Measurements from ENCODE around the gene CDH22.

The CDH22 gene

DNA sequence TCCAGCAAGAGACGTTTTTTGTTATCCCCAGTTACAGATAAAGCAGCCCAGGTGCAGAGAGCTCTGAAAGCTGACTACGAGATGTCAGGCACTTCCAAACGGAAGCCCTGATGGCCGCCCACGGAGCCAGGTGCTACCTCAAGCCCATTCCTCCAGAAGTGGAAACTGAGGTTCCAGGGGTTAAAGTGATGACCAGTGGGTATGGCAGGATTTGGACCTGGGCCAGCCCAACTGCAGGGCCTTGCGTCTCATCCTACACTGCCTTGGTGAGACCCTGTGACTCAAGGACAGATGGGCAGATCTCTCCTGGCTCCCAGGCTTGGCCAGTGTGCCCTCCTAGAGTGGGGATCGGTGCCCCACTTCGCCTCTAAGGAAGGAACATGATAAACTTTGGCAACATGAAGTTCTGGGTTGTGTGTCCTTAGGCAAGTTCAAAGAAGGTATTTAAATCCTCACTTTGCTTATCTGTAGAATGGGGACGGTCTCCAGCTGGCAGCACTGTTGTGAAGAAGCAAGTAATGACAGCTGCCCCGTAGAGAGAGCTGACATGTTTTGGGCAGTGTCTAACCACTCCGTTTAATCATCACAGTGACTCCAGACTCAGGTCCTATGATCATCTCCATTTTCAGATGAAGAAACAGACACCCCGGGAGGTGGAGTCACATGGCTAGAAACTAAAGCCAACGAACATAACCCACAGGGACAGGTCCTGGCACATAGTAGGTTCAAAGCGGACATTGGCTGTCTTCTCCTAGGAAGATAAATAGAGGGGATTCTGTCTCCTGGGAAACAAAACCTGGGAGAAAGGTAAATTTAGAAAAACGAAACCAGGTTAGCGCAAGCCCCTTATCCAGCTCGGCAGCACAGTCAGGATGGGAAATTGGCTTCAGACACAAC is 34.4 kb upstream of the CDH22 start:
- H3K9me3 ChIP-seq (ENCODE audit: insufficient read depth, low read length, severe bottlenecking), result no peaks in the 10 kb centered on the region
- H3K9ac ChIP-seq (ENCODE audit: low read depth, low read length), result no peak overlapping the region
- DNase-seq (no peak), ATAC-seq (ENCODE audit: insufficient read depth, low read depth) (no peak)
- peaks cover 9% of the 10 kb centered on the region for H3K36me3 ChIP-seq (ENCODE audit: insufficient read depth, low read length)
- no peak overlapping the region for H2AFZ ChIP-seq (ENCODE audit: low read depth, low read length)
- H3K27me3 ChIP-seq (ENCODE audit: insufficient read depth, low read length, poor library complexity), result peaks cover 26% of the 10 kb centered on the region
- H3K79me2 ChIP-seq (ENCODE audit: insufficient read depth, low read length), result no peaks in the 10 kb centered on the region
- peaks cover 13% of the 10 kb centered on the region; the same call in 1 of the 2 replicates for H4K20me1 ChIP-seq (ENCODE audit: insufficient read depth, low read length)
- H3K4me3 ChIP-seq (ENCODE audit: low read depth in 1 of 2, low read length in 2 of 2), result no peak overlapping the region
- no peak overlapping the region for H3K27ac ChIP-seq (ENCODE audit: low read length)
- no peaks in the 10 kb centered on the region for H3K4me1 ChIP-seq (ENCODE audit: insufficient read depth, low read length)
- TF ChIP-seq EZH2 (IDR thresholded peaks at IDR 0.05; ENCODE audit: borderline replicate concordance, low read depth, low read length, severe bottlenecking), result no peak
- TF ChIP-seq, protein P1, sequence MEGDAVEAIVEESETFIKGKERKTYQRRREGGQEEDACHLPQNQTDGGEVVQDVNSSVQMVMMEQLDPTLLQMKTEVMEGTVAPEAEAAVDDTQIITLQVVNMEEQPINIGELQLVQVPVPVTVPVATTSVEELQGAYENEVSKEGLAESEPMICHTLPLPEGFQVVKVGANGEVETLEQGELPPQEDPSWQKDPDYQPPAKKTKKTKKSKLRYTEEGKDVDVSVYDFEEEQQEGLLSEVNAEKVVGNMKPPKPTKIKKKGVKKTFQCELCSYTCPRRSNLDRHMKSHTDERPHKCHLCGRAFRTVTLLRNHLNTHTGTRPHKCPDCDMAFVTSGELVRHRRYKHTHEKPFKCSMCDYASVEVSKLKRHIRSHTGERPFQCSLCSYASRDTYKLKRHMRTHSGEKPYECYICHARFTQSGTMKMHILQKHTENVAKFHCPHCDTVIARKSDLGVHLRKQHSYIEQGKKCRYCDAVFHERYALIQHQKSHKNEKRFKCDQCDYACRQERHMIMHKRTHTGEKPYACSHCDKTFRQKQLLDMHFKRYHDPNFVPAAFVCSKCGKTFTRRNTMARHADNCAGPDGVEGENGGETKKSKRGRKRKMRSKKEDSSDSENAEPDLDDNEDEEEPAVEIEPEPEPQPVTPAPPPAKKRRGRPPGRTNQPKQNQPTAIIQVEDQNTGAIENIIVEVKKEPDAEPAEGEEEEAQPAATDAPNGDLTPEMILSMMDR (IDR thresholded peaks at IDR 0.05; ENCODE audit: borderline replicate concordance, extremely low read depth, low read length, poor library complexity, severe bottlenecking), result no peak
- no peak overlapping the region for H3K4me2 ChIP-seq (ENCODE audit: insufficient read depth, low read length)

DNA sequence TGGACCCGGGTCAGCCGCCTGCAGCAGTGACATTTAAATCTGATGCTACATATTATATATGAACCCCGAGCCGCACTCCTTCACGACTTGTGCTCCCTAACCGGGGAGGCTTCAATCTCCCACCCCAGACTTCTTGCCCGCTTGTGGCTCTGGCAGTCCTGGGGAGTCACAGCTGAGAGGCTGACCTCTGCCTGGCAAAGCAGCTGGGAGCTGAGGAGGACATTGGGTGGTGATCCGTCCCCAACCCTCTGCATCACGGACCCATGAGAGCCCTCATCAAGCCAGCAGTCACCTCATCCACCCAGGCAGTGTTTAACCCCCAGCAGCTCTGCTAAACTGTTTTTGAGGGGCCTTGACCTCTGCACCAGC is 33.7 kb upstream of the CDH22 start:
- Histone ChIP-seq H3K9me3 (ENCODE audit: insufficient read depth, low read length, severe bottlenecking) (no peaks in the 10 kb centered on the region), H3K79me2 (ENCODE audit: insufficient read depth, low read length) (no peaks in the 10 kb centered on the region), H3K36me3 (ENCODE audit: insufficient read depth, low read length) (peaks cover 3% of the 10 kb centered on the region; the same call in 1 of the 2 replicates), H3K27me3 (ENCODE audit: insufficient read depth, low read length, poor library complexity) (peaks cover 32% of the 10 kb centered on the region), H3K9ac (ENCODE audit: low read depth, low read length) (no peak overlapping the region), H3K4me1 (ENCODE audit: insufficient read depth, low read length) (no peaks in the 10 kb centered on the region), H3K4me2 (ENCODE audit: insufficient read depth, low read length) (no peak overlapping the region), H3K4me3 (ENCODE audit: low read depth in 1 of 2, low read length in 2 of 2) (no peak overlapping the region), H2AFZ (ENCODE audit: low read depth, low read length) (no peak overlapping the region), H4K20me1 (ENCODE audit: insufficient read depth, low read length) (0 out of 2 replicates have a peak, but pooled peaks cover 9% of the 10 kb centered on the region), H3K27ac (ENCODE audit: low read length) (no peak overlapping the region)
- DNase-seq (no peak), ATAC-seq (ENCODE audit: insufficient read depth, low read depth) (no peak)
- TF ChIP-seq EZH2 (IDR thresholded peaks at IDR 0.05; ENCODE audit: borderline replicate concordance, low read depth, low read length, severe bottlenecking), result no peak
- TF ChIP-seq, protein P1 (IDR thresholded peaks at IDR 0.05; ENCODE audit: borderline replicate concordance, extremely low read depth, low read length, poor library complexity, severe bottlenecking), result no peak

DNA sequence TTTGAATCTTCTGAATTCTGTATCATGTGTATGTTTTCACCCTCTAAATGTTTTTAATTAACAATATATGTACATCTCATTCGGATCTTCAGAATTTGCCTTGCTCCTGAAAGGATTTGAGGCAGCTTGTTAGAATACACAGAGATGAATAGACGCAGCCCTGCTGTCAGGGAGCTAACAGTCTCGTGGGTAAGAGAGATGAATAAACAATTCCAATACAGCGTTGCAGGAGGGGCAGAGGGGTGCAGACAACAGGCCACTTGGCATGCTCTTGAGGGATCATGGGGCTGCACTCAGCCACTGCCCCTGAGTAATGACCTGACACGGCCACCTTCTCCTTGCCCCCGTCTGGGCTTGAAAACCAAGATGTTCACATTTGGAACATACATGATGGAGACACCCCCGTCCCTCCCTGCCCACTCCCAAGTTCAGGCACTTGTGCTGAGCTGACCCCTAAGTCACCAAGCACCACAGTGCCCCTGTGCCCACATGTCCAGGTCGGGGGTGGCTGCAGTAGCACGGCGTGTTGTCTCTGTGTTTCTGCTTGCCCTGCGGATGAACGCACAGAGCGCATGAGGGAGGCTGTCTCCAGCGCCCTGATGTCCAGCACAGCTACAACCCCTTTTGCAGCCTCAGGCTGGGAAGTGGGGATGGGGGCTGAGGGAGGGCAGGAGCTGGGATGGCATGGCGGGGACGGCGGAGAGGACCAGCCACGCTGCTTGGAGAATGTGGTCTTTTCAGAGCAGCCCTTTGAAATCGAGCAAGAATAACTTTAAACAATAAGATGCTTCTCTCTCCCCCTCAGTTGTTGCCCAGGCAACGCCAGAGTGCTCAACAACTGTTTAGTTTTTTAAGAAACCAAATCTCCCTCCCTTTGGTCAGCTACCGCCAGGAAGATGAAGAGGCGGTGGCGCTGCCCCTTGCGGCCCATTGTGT is 33.0 kb upstream of the CDH22 start:
- ATAC-seq (ENCODE audit: insufficient read depth, low read depth), result no peak
- H3K9ac ChIP-seq (ENCODE audit: low read depth, low read length), result no peak overlapping the region
- no peaks in the 10 kb centered on the region for H3K36me3 ChIP-seq (ENCODE audit: insufficient read depth, low read length)
- no peak overlapping the region for H3K4me3 ChIP-seq (ENCODE audit: low read depth in 1 of 2, low read length in 2 of 2)
- no peaks in the 10 kb centered on the region for H3K9me3 ChIP-seq (ENCODE audit: insufficient read depth, low read length, severe bottlenecking)
- no peak for DNase-seq
- H3K27ac ChIP-seq (ENCODE audit: low read length), result no peak overlapping the region
- TF ChIP-seq, protein P1 (IDR thresholded peaks at IDR 0.05; ENCODE audit: borderline replicate concordance, extremely low read depth, low read length, poor library complexity, severe bottlenecking), result no peak
- peaks cover 38% of the 10 kb centered on the region for H3K27me3 ChIP-seq (ENCODE audit: insufficient read depth, low read length, poor library complexity)
- H4K20me1 ChIP-seq (ENCODE audit: insufficient read depth, low read length), result 0 out of 2 replicates have a peak, but pooled peaks cover 9% of the 10 kb centered on the region
- H3K79me2 ChIP-seq (ENCODE audit: insufficient read depth, low read length), result no peaks in the 10 kb centered on the region
- H3K4me1 ChIP-seq (ENCODE audit: insufficient read depth, low read length), result no peaks in the 10 kb centered on the region
- no peak overlapping the region for H3K4me2 ChIP-seq (ENCODE audit: insufficient read depth, low read length)
- no peak overlapping the region for H2AFZ ChIP-seq (ENCODE audit: low read depth, low read length)

Data from DND-41 (cell line).